OCI-LY7 (cell line): Measurements from ENCODE around the gene RHEX.

Experiments used
- CTCF ChIP-seq: fragments of 200-600 bp; sonication (generic); conservative IDR thresholded peaks from 2 replicates; pipeline ENCODE4 v1.5.1; 2014; ENCODE audit warnings: mild to moderate bottlenecking, antibody characterized with exemption, low read length, moderate library complexity, mixed read lengths
- EZH2phosphoT487 ChIP-seq: fragments of 200-600 bp; sonication (generic); IDR thresholded peaks from 2 replicates; pipeline ENCODE4 v1.6.1; 2018; ENCODE audit warnings: low read depth, borderline replicate concordance, mild to moderate bottlenecking, mixed run types, antibody characterized with exemption, low read length, moderate library complexity, mixed read lengths

GRCh38 chr1:206070627-206071304, 17.8 kb downstream of the RHEX start:
- TF ChIP-seq CTCF (no peak), EZH2phosphoT487 (no peak)
